ENCODE measurements around the gene FBXW9. TPM values are rescaled to one million over a fixed set of nuclear protein-coding genes. Genes with fewer than 3 reads are reported as not detected.

Gene FBXW9
- total and polyA plus RNA-seq, 2 of the 13 experiments (the other 11 are each of a cell fraction or from before 2014, with no cell fraction given): 5.7 to 6.1 TPM

GRCh38 chr19:12721656-12722565 lies 25.5 kb upstream of the FBXW9 start (continued):
- no peak for TF ChIP-seq ZNF512B (CRISPR knock-in tag; IDR thresholded peaks at IDR 0.05; ENCODE audit: borderline replicate concordance)
- no peak for TF ChIP-seq FOXP4 (CRISPR knock-in tag; IDR thresholded peaks at IDR 0.05)
- no peak for TF ChIP-seq ZNF484 (CRISPR knock-in tag; IDR thresholded peaks at IDR 0.05; ENCODE audit: borderline replicate concordance, low read depth)
- no peak for TF ChIP-seq HMG20A (CRISPR knock-in tag; IDR thresholded peaks at IDR 0.05; ENCODE audit: borderline replicate concordance)
- no peak for TF ChIP-seq HNRNPLL (IDR thresholded peaks at IDR 0.05; ENCODE audit: low read depth, low read length, poor library complexity, severe bottlenecking)
- 0 out of 2 replicates have a peak, but pooled peaks have one; percentile 31 for TF ChIP-seq HES4 (CRISPR knock-in tag; IDR thresholded peaks at IDR 0.05; ENCODE audit: borderline replicate concordance)
- no peak for TF ChIP-seq ZBTB33 (CRISPR knock-in tag; IDR thresholded peaks at IDR 0.05)
- no peak for TF ChIP-seq GPBP1L1 (CRISPR knock-in tag; IDR thresholded peaks at IDR 0.05)
- TF ChIP-seq ZMAT5 (CRISPR knock-in tag; IDR thresholded peaks at IDR 0.05; ENCODE audit: borderline replicate concordance, low read depth): no peak
- no peak for TF ChIP-seq ZBTB37 (CRISPR knock-in tag; IDR thresholded peaks at IDR 0.05)
- TF ChIP-seq ZNF550 (CRISPR knock-in tag; IDR thresholded peaks at IDR 0.05; ENCODE audit: borderline replicate concordance): no peak
- no peak for TF ChIP-seq ATF5 (CRISPR knock-in tag; IDR thresholded peaks at IDR 0.05; ENCODE audit: low read depth)
- no peak for TF ChIP-seq BCL3 (CRISPR knock-in tag; IDR thresholded peaks at IDR 0.05)
- TF ChIP-seq RCOR2 (CRISPR knock-in tag; IDR thresholded peaks at IDR 0.05): no peak
